ENCODE data around the gene BRME1.
"Not testable (repeated sequence)": the region's sequence is repeated elsewhere in the genome, so short reads cannot be mapped to it uniquely, and the experiment has no call there.

BRME1 gene

GRCh38 chr19:13926715-13927114 is 20.8 kb upstream of the BRME1 start:
- in situ Hi-C loops (cut with MboI; ENCODE audit: low sequenced_read_pairs) = no loop called here

GRCh38 chr19:13926010-13926409 is 20.1 kb upstream of the BRME1 start:
- in situ Hi-C loops (cut with MboI; ENCODE audit: low sequenced_read_pairs) = no loop called here

- in situ Hi-C loops (cut with MboI; ENCODE audit: low sequenced_read_pairs) = no loop called here
Measured at GRCh38 chr19:13923194-13923987, 17.5 kb upstream of the BRME1 start.

GRCh38 chr19:13922118-13922517 is 16.2 kb upstream of the BRME1 start:
- in situ Hi-C loops (cut with MboI; ENCODE audit: low sequenced_read_pairs) = not testable (repeated sequence)

GRCh38 chr19:13920940-13921747 is 15.2 kb upstream of the BRME1 start:
- in situ Hi-C loops (cut with MboI; ENCODE audit: low sequenced_read_pairs) = no loop called here

- in situ Hi-C loops (cut with MboI; ENCODE audit: low sequenced_read_pairs) = no loop called here
Measured at GRCh38 chr19:13920524-13920923, 14.6 kb upstream of the BRME1 start.

GRCh38 chr19:13918726-13919411 is 13.0 kb upstream of the BRME1 start:
- in situ Hi-C loops (cut with MboI; ENCODE audit: low sequenced_read_pairs) = no loop called here

- in situ Hi-C loops (cut with MboI; ENCODE audit: low sequenced_read_pairs) = no loop called here
Measured at GRCh38 chr19:13917888-13918406, 12.0 kb upstream of the BRME1 start.

- in situ Hi-C loops (cut with MboI; ENCODE audit: low sequenced_read_pairs) = no loop called here
Measured at GRCh38 chr19:13914777-13915176, 8.9 kb upstream of the BRME1 start.

GRCh38 chr19:13913352-13913751 is 7.4 kb upstream of the BRME1 start:
- in situ Hi-C loops (cut with MboI; ENCODE audit: low sequenced_read_pairs) = no loop called here

GRCh38 chr19:13909430-13909829 is 3.5 kb upstream of the BRME1 start:
- in situ Hi-C loops (cut with MboI; ENCODE audit: low sequenced_read_pairs) = no loop called here

GRCh38 chr19:13908674-13909073 is 2.8 kb upstream of the BRME1 start:
- in situ Hi-C loops (cut with MboI; ENCODE audit: low sequenced_read_pairs) = no loop called here

- in situ Hi-C loops (cut with MboI; ENCODE audit: low sequenced_read_pairs) = no loop called here
Measured at GRCh38 chr19:13906910-13907309, 993 bp upstream of the BRME1 start.

GRCh38 chr19:13906521-13906904 is 596 bp upstream of the BRME1 start:
- in situ Hi-C loops (cut with MboI; ENCODE audit: low sequenced_read_pairs) = no loop called here

GRCh38 chr19:13902993-13903555 is 2.8 kb downstream of the BRME1 start:
- in situ Hi-C loops (cut with MboI; ENCODE audit: low sequenced_read_pairs) = no loop called here

GRCh38 chr19:13899912-13900584 is 5.9 kb downstream of the BRME1 start:
- in situ Hi-C loops (cut with MboI; ENCODE audit: low sequenced_read_pairs) = no loop called here

- in situ Hi-C loops (cut with MboI; ENCODE audit: low sequenced_read_pairs) = no loop called here
Measured at GRCh38 chr19:13899393-13899792, 6.5 kb downstream of the BRME1 start.

- in situ Hi-C loops (cut with MboI; ENCODE audit: low sequenced_read_pairs) = no loop called here
Measured at GRCh38 chr19:13896227-13896626, 9.7 kb downstream of the BRME1 start.

- in situ Hi-C loops (cut with MboI; ENCODE audit: low sequenced_read_pairs) = no loop called here
Measured at GRCh38 chr19:13894552-13894951, 11.4 kb downstream of the BRME1 start.

GRCh38 chr19:13892870-13893269 is 13.0 kb downstream of the BRME1 start:
- in situ Hi-C loops (cut with MboI; ENCODE audit: low sequenced_read_pairs) = no loop called here

Measured in hTERT RPE-1 (cell line).